ENCODE measurements around the gene C16orf89. TPM values are rescaled to one million over a fixed set of nuclear protein-coding genes. Genes with fewer than 3 reads are reported as not detected.
"Not testable (repeated sequence)": the region's sequence is repeated elsewhere in the genome, so short reads cannot be mapped to it uniquely, and the experiment has no call there.

The C16orf89 gene
- total RNA-seq, 4 donors from 2014 or later: 6.3 to 39.0 (median 17.8) TPM

GRCh38 chr16:5085716-5086115 lies 20.0 kb upstream of the C16orf89 start:
- not testable (repeated sequence) for H3K4me3 ChIP-seq; H3K9me3 ChIP-seq; H3K27me3 ChIP-seq; DNase-seq (ENCODE audit: low spot score in 2 of 2); H3K27ac ChIP-seq; H3K4me1 ChIP-seq
- WGBS, 2 donors: 77 to 85% methylated on average over 11 of the region's 11 CpGs
- peaks cover 0 to 94% (median 0%) of the 10 kb centered on the region in 3 donors for H3K36me3 ChIP-seq

GRCh38 chr16:5084802-5085201 lies 19.0 kb upstream of the C16orf89 start:
- peaks cover 0 to 94% (median 0%) of the 10 kb centered on the region in 3 donors for H3K36me3 ChIP-seq

GRCh38 chr16:5084099-5084731 lies 18.5 kb upstream of the C16orf89 start:
- H3K36me3 ChIP-seq: peaks cover 0 to 94% (median 0%) of the 10 kb centered on the region in 3 donors
- H3K9me3 ChIP-seq; DNase-seq (ENCODE audit: low spot score in 2 of 2); H3K4me1 ChIP-seq; H3K27ac ChIP-seq; H3K27me3 ChIP-seq; H3K4me3 ChIP-seq: not testable (repeated sequence)
- WGBS, 2 donors: 76 to 77% methylated on average over 11 of the region's 11 CpGs

More at GRCh38 chr16:5084802-5085201, 19.0 kb upstream of the C16orf89 start:
- H3K27me3 ChIP-seq, H3K9me3 ChIP-seq, H3K27ac ChIP-seq, H3K4me1 ChIP-seq, H3K4me3 ChIP-seq: not testable (repeated sequence)
- DNase-seq (ENCODE audit: low spot score in 2 of 2): peak in 1 of 2 donors; percentile 45
- WGBS, 2 donors: 61 to 67% methylated on average over 10 of the region's 10 CpGs
- peak in 4 of 5 experiments; percentile 31 to 50 (median 40) for TF ChIP-seq CTCF (IDR thresholded peaks at IDR 0.05)

GRCh38 chr16:5083646-5084045 lies 17.9 kb upstream of the C16orf89 start:
- peaks cover 0 to 94% (median 0%) of the 10 kb centered on the region in 3 donors for H3K36me3 ChIP-seq
- not testable (repeated sequence) for H3K27me3 ChIP-seq; H3K4me3 ChIP-seq; H3K4me1 ChIP-seq; H3K27ac ChIP-seq; H3K9me3 ChIP-seq; DNase-seq (ENCODE audit: low spot score in 2 of 2)
- 81 to 86% methylated on average over 9 of the region's 9 CpGs for WGBS, 2 donors

- not testable (repeated sequence) for H3K4me1 ChIP-seq; H3K27ac ChIP-seq; DNase-seq (ENCODE audit: low spot score in 2 of 2); H3K4me3 ChIP-seq; H3K27me3 ChIP-seq; H3K9me3 ChIP-seq
- peaks cover 0 to 99% (median 10%) of the 10 kb centered on the region in 3 donors for H3K36me3 ChIP-seq
- WGBS, 2 donors: 70 to 71% methylated on average over 6 to 7 of the region's 9 CpGs
Observed at GRCh38 chr16:5080996-5081395, 15.2 kb upstream of the C16orf89 start.

GRCh38 chr16:5080461-5080860 lies 14.7 kb upstream of the C16orf89 start:
- not testable (repeated sequence) for H3K27me3 ChIP-seq; H3K27ac ChIP-seq; DNase-seq (ENCODE audit: low spot score in 2 of 2); H3K4me3 ChIP-seq; H3K9me3 ChIP-seq; H3K4me1 ChIP-seq
- H3K36me3 ChIP-seq: peaks cover 0 to 99% (median 15%) of the 10 kb centered on the region in 3 donors
- WGBS, 2 donors: 78 to 82% methylated on average over 11 to 12 of the region's 12 CpGs

- no peaks in the 10 kb centered on the region for H3K27me3 ChIP-seq
- H3K27ac ChIP-seq: no peak overlapping the region
- no peaks in the 10 kb centered on the region for H3K9me3 ChIP-seq
- 85 to 87% methylated on average over 16 to 17 of the region's 17 CpGs for WGBS, 2 donors
- peaks cover 0 to under 1% (median 0%) of the 10 kb centered on the region in 4 donors for H3K4me1 ChIP-seq
- DNase-seq (ENCODE audit: low spot score in 2 of 2): no peak
- no peak overlapping the region for H3K4me3 ChIP-seq
- TF ChIP-seq EP300 (IDR thresholded peaks at IDR 0.05) (no peak), CTCF (IDR thresholded peaks at IDR 0.05) (no peak), POLR2A (IDR thresholded peaks at IDR 0.05) (no peak)
- peaks cover 0 to 99% (median 21%) of the 10 kb centered on the region in 3 donors for H3K36me3 ChIP-seq
Observed at GRCh38 chr16:5078626-5079025, 12.9 kb upstream of the C16orf89 start.

- DNase-seq (ENCODE audit: low spot score in 2 of 2): no peak
- Histone ChIP-seq H3K9me3 (no peaks in the 10 kb centered on the region), H3K4me1 (peaks cover 0 to 14% (median 3%) of the 10 kb centered on the region in 4 donors), H3K27ac (no peak overlapping the region), H3K27me3 (no peaks in the 10 kb centered on the region), H3K4me3 (no peak overlapping the region), H3K36me3 (peaks cover 0 to 88% (median 21%) of the 10 kb centered on the region in 3 donors)
- TF ChIP-seq CTCF (IDR thresholded peaks at IDR 0.05): no peak
- no peak for TF ChIP-seq POLR2A (IDR thresholded peaks at IDR 0.05)
- 92 to 93% methylated on average over 13 of the region's 13 CpGs for WGBS, 2 donors
Observed at GRCh38 chr16:5077304-5077703, 11.5 kb upstream of the C16orf89 start.
